ENCODE results near the gene CCKAR.
"Not testable (repeated sequence)": the region's sequence is repeated elsewhere in the genome, so short reads cannot be mapped to it uniquely, and the experiment has no call there.

Gene CCKAR

GRCh38 chr4:26507286-26507685, 17.0 kb upstream of the CCKAR start:
- no peak for TF ChIP-seq ZNF274 (IDR thresholded peaks at IDR 0.05; ENCODE audit: low read depth, low read length)
- H3K4me3 ChIP-seq (ENCODE audit: low read length) = no peak overlapping the region

GRCh38 chr4:26503844-26504243, 13.6 kb upstream of the CCKAR start:
- TF ChIP-seq ZNF274 (IDR thresholded peaks at IDR 0.05; ENCODE audit: low read depth, low read length) = no peak
- H3K4me3 ChIP-seq (ENCODE audit: low read length) = no peak overlapping the region

DNA sequence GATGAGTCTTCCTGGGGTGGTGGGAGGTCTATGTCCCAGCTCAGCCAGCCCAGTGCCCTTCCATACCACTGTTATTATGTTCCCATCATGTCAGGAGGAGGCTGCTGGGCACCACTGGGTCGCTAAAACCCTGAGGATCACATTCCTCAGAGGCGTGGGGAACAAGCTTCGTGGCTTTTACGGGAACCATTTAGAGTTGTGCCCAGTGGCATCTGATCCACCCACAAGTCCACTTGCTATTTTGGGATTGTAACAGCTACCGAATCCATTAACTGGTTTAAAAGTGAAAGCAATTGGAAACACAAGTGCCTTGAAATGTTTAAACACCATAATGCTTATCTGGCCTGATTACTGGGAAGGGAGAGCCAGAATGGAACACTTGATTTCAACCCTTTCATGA, 13.1 kb upstream of the CCKAR start:
- no peak overlapping the region for H3K4me3 ChIP-seq (ENCODE audit: low read length)
- no peak for TF ChIP-seq ZNF274 (IDR thresholded peaks at IDR 0.05; ENCODE audit: low read depth, low read length)

GRCh38 chr4:26500565-26500999, 10.3 kb upstream of the CCKAR start:
- not testable (repeated sequence) for H3K4me3 ChIP-seq (ENCODE audit: low read length)

DNA sequence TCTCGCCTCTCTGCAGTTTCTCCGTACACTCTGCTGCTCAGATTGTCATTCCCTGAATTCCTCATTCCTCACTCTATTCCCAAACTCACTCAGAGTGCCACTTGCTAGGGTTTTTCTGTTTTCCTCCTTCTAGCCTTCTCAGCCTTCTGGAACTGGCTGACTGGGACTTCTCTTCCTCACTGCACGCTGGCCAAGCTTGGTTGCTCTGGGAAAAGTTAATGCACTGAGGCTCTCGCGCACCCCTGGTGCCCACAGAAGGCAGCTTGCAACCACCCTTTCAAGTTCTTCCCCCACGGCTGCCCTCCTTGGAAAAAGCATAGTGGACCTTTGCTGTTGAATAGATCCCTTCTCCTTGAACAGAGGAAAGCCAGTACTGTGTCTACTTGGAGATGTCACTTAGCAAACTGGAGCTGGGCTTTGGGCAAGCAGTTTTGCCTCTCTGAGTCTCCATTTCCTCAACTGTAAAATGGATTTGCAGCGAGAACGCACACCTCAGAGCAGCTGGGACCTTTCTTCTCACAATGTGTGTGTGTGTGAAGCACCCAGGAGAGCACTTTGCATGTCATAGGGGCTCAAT, 6.0 kb upstream of the CCKAR start:
- TF ChIP-seq ZNF274 (IDR thresholded peaks at IDR 0.05; ENCODE audit: low read depth, low read length) = no peak
- no peak overlapping the region for H3K4me3 ChIP-seq (ENCODE audit: low read length)

GRCh38 chr4:26493461-26493860, 3.2 kb upstream of the CCKAR start:
- H3K4me3 ChIP-seq (ENCODE audit: low read length) = no peak overlapping the region
- no peak for TF ChIP-seq ZNF274 (IDR thresholded peaks at IDR 0.05; ENCODE audit: low read depth, low read length)

DNA sequence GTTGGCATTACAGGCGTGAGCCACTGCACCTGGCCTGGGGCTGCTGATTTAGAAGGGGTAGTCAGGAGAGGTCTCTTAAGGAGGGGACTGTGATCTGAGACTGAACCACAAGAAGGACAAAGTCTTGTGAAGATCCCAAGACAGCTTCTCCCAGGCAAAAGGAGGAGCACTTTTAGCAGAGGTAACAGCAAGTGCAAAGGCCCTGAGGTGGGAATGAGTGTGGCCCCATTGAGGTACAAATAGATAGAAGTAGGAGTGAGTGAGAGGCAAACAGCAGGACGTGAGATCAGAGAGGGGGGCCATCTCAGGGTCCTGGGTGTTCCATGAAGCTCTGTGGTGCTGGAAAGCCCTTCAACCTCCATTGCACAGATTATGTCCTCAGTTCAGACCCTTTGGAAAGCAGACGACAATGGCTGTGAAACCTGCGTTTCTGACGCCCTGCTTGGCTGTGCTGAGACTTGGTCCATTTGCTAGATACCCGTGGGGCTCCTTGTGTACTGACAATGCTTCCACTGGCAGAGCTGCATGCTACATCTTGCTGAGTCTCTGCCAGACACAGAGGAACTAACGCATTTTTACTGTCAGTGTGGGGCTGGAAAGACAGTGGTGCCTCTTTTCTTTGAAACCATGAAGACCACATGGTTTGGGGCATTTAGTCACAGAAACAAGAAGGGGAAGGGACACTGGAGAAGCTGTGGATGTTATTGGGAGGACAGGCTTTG, 1.3 kb upstream of the CCKAR start:
- TF ChIP-seq ZNF274 (IDR thresholded peaks at IDR 0.05; ENCODE audit: low read depth, low read length) = no peak
- H3K4me3 ChIP-seq (ENCODE audit: low read length) = no peak overlapping the region

- no peak for TF ChIP-seq ZNF274 (IDR thresholded peaks at IDR 0.05; ENCODE audit: low read depth, low read length)
- no peak overlapping the region for H3K4me3 ChIP-seq (ENCODE audit: low read length)
Observed at GRCh38 chr4:26490960-26491284, 638 bp upstream of the CCKAR start.

GRCh38 chr4:26489101-26489985, 941 bp downstream of the CCKAR start:
- no peak overlapping the region for H3K4me3 ChIP-seq (ENCODE audit: low read length)
- no peak for TF ChIP-seq ZNF274 (IDR thresholded peaks at IDR 0.05; ENCODE audit: low read depth, low read length)

- no peak overlapping the region for H3K4me3 ChIP-seq (ENCODE audit: low read length)
- TF ChIP-seq ZNF274 (IDR thresholded peaks at IDR 0.05; ENCODE audit: low read depth, low read length) = no peak
Observed at GRCh38 chr4:26485684-26486083, 4.6 kb downstream of the CCKAR start.

DNA sequence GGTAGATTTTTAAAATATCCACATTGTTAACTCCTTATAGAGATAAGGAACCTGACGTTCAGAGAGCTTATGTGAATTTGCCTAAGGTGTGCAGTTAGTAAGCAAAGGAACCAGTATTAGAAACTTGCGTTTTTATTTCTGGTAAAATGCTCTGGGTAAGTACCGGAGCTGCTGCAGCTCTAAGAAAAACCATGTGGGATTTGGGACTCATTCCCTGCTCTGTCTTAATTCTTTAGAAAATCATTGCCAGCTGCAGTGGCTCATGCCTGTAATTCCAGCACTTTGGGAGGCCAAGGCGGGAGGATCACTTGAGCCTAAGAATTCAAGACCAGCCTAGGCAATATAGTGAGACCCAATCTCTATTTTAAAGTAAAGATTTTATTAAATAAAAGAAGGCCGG, 5.8 kb downstream of the CCKAR start:
- H3K4me3 ChIP-seq (ENCODE audit: low read length) = no peak overlapping the region
- TF ChIP-seq ZNF274 (IDR thresholded peaks at IDR 0.05; ENCODE audit: low read depth, low read length) = no peak

GRCh38 chr4:26484032-26484515, 6.2 kb downstream of the CCKAR start:
- TF ChIP-seq ZNF274 (IDR thresholded peaks at IDR 0.05; ENCODE audit: low read depth, low read length) = no peak
- H3K4me3 ChIP-seq (ENCODE audit: low read length) = no peak overlapping the region

DNA sequence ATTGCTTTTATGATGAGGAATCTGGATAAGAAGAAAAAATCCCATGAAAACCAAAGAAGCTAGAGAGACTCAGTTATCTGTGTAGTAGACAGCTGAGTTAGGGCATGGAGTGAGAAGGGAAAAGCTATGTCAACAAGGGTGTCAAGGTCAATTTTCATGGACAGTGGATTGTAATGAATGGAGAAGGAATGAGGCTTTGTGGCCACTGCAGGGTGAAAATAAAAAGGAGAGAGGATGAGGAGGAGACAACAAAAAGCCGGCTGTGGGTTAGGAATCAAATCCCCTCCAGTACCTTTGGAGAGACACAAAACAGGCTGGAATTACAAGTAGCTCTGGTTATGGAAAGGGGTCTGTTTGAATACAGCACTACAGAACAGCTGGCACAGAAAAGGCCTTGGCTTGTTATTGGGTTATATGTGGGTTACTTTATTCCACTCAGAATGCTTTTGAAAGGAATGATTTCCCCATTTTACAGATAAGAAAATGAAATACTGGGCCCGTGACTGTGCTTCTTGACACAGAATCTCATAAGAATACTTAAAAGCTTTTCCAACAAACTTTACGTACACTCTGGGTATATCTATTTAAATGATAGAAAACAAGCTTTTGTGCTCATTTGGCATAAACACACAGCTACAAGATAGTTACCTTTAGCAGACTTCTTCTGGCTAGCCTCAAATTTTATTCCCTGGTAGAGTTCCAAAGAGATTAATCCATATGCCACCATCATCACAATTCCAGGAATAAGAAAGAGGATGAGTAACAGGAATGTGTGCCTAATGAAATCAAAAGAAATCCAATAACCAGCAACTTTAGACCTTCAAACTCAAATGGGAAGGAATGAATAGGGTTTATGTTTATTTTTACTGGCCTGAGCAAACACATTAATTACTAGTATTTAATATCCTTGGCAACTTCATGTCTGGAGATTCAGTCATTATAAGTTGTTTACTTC, 7.5 kb downstream of the CCKAR start:
- TF ChIP-seq ZNF274 (IDR thresholded peaks at IDR 0.05; ENCODE audit: low read depth, low read length) = no peak
- H3K4me3 ChIP-seq (ENCODE audit: low read length) = no peak overlapping the region

DNA sequence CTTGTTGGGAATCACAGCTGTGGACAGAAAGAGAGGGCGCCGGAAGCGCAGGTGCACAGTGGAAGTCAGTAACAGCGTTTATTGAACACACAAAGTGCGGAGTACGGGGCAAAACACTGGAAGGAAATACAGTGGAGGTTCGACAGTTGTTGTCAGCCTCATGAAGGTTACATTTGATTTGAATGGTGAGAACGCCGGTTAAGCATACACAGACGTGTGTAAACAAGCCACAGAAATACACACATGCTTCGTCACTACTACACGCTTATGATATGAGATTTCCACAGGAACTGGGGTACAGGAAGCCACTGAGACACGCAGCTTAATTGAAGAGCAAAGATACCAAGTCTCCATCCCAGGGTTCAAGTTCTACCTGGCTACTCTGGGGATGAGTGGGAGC, 12.0 kb downstream of the CCKAR start:
- no peak overlapping the region for H3K4me3 ChIP-seq (ENCODE audit: low read length)
- TF ChIP-seq ZNF274 (IDR thresholded peaks at IDR 0.05; ENCODE audit: low read depth, low read length) = no peak

All from GM08714 (cell line).